ENCODE data around the gene EXOC3L4.

DNA sequence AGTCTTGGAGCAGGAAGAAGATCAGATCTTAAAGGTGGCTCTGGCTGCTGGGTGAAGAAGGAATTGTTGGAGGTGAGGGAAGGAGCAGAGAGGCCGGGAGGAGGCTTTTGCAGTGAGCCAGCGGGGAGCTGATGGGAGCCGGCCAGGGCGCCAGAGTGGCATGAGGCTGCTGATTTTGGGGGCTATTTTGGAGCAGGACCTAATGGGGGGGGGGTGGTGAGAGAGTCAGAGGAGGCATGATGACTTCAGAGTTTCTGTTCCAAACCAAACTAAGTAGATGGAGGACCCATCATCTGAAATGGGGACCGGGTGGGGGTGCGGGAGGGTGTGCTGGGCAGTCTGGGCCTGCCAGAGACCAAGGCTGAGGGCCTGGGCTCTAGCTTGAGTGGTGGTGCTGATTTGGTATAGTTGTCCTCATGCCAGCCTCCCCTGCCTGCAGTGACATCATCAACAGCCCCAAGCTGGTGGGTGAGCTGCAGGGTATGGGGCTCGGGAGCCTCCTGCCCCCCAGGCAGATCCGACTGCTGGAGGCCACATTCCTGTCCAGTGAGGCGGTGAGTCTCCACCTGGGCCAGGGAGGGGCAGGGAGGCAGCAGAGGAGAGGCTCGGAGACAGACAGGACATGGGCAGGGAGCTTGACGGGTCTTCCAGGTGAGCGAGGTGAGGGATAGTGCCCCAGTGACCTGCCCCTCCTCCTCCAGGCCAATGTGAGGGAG, 34.9 kb downstream of the EXOC3L4 start:
- TF ChIP-seq CTCF (IDR thresholded peaks at IDR 0.05; ENCODE audit: insufficient read depth, low read depth, low read length) (no peak), EZH2 (IDR thresholded peaks at IDR 0.05; ENCODE audit: insufficient read depth, low read length) (no peak)

Data from astrocyte (in vitro differentiated cells and primary cell).